Stimulated activated naive CD8-positive, alpha-beta T cell treated with anti-CD3 and anti-CD28 coated beads, Interleukin-15, Interleukin-2, amounts not matched to agents 100 ng/mL and 50 ng/mL, for 24 hours (primary cell): ENCODE measurements around the gene STH.

Source experiments
- H3K27ac Mint-ChIP-seq: one replicate; pipeline ENCODE4 v1.8.0; 2021; ENCODE audit warnings: mild to moderate bottlenecking, mixed read lengths
- H3K27me3 Mint-ChIP-seq: one replicate; pipeline ENCODE4 v1.8.0; 2021; ENCODE audit warnings: mixed read lengths
- H3K36me3 Mint-ChIP-seq: one replicate; pipeline ENCODE4 v1.8.0; 2021; ENCODE audit warnings: low read depth, mixed read lengths
- H3K4me1 Mint-ChIP-seq: one replicate; pipeline ENCODE4 v1.8.0; 2021; ENCODE audit warnings: low read depth, mixed read lengths
- H3K4me3 Mint-ChIP-seq: one replicate; pipeline ENCODE4 v1.8.0; 2021; ENCODE audit warnings: mild to moderate bottlenecking, mixed read lengths
- H3K9me3 Mint-ChIP-seq: one replicate; pipeline ENCODE4 v1.8.0; 2021; ENCODE audit warnings: mixed read lengths

The STH gene

GRCh38 chr17:45962221-45962972, 36.7 kb upstream of the STH start:
- no peak overlapping the region for H3K27ac Mint-ChIP-seq
- H3K27me3 Mint-ChIP-seq: peaks cover 11% of the 10 kb centered on the region
- H3K4me3 Mint-ChIP-seq: no peak overlapping the region
- H3K4me1 Mint-ChIP-seq: no peaks in the 10 kb centered on the region
- H3K36me3 Mint-ChIP-seq: no peaks in the 10 kb centered on the region
- H3K9me3 Mint-ChIP-seq: no peaks in the 10 kb centered on the region

GRCh38 chr17:45963283-45963682, 35.8 kb upstream of the STH start:
- H3K4me3 Mint-ChIP-seq: no peak overlapping the region

GRCh38 chr17:45963889-45964288, 35.2 kb upstream of the STH start:
- Mint-ChIP-seq H3K4me3 (no peak overlapping the region), H3K36me3 (no peaks in the 10 kb centered on the region), H3K27ac (no peak overlapping the region), H3K9me3 (no peaks in the 10 kb centered on the region), H3K27me3 (peaks cover 16% of the 10 kb centered on the region), H3K4me1 (no peaks in the 10 kb centered on the region)

More at GRCh38 chr17:45963283-45963682, 35.8 kb upstream of the STH start:
- Mint-ChIP-seq H3K27me3 (peaks cover 16% of the 10 kb centered on the region), H3K9me3 (no peaks in the 10 kb centered on the region), H3K4me1 (no peaks in the 10 kb centered on the region), H3K36me3 (no peaks in the 10 kb centered on the region), H3K27ac (no peak overlapping the region)

GRCh38 chr17:45964634-45965033, 34.4 kb upstream of the STH start:
- H3K27ac Mint-ChIP-seq: no peak overlapping the region
- no peak overlapping the region for H3K4me3 Mint-ChIP-seq
- no peaks in the 10 kb centered on the region for H3K4me1 Mint-ChIP-seq
- no peaks in the 10 kb centered on the region for H3K36me3 Mint-ChIP-seq
- H3K9me3 Mint-ChIP-seq: no peaks in the 10 kb centered on the region
- peaks cover 19% of the 10 kb centered on the region for H3K27me3 Mint-ChIP-seq

- Mint-ChIP-seq H3K27me3 (peaks cover 23% of the 10 kb centered on the region), H3K27ac (no peak overlapping the region), H3K4me3 (no peak overlapping the region), H3K4me1 (no peaks in the 10 kb centered on the region), H3K9me3 (no peaks in the 10 kb centered on the region), H3K36me3 (no peaks in the 10 kb centered on the region)
These were observed 33.2 kb upstream of the STH start for GRCh38 chr17:45965812-45966211.

GRCh38 chr17:45966606-45967280, 32.3 kb upstream of the STH start:
- Mint-ChIP-seq H3K9me3 (no peaks in the 10 kb centered on the region), H3K27ac (no peak overlapping the region), H3K4me1 (no peaks in the 10 kb centered on the region), H3K27me3 (peaks cover 23% of the 10 kb centered on the region), H3K36me3 (no peaks in the 10 kb centered on the region), H3K4me3 (no peak overlapping the region)

GRCh38 chr17:45967378-45967777, 31.7 kb upstream of the STH start:
- Mint-ChIP-seq H3K4me1 (no peaks in the 10 kb centered on the region), H3K27me3 (peaks cover 25% of the 10 kb centered on the region), H3K9me3 (peaks cover 1% of the 10 kb centered on the region), H3K27ac (no peak overlapping the region), H3K4me3 (no peak overlapping the region), H3K36me3 (no peaks in the 10 kb centered on the region)

GRCh38 chr17:45968732-45969131, 30.3 kb upstream of the STH start:
- H3K36me3 Mint-ChIP-seq: no peaks in the 10 kb centered on the region

DNA sequence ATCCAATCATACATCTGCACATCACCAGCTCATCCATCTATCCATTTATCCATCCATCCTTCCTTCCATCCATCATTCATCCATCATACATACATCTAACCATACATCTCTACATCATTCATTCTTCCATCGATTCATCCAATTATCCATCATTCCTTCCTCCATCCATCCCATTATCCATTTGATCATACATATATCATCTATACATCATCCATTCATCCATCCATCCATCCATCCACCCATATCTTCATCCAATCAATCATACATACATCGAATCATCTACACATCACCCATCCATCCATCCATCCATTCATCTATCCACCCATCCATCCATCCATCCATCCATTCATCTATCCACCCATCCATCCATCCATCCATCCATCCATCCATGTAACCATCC, 29.3 kb upstream of the STH start:
- peaks cover 28% of the 10 kb centered on the region for H3K27me3 Mint-ChIP-seq
- H3K4me1 Mint-ChIP-seq: no peaks in the 10 kb centered on the region
- H3K4me3 Mint-ChIP-seq: no peak overlapping the region
- H3K36me3 Mint-ChIP-seq: no peaks in the 10 kb centered on the region
- H3K27ac Mint-ChIP-seq: no peak overlapping the region
- peaks cover 3% of the 10 kb centered on the region for H3K9me3 Mint-ChIP-seq

More at GRCh38 chr17:45968732-45969131, 30.3 kb upstream of the STH start:
- no peaks in the 10 kb centered on the region for H3K4me1 Mint-ChIP-seq
- H3K9me3 Mint-ChIP-seq: peaks cover 3% of the 10 kb centered on the region
- no peak overlapping the region for H3K4me3 Mint-ChIP-seq
- no peak overlapping the region for H3K27ac Mint-ChIP-seq
- H3K27me3 Mint-ChIP-seq: peaks cover 28% of the 10 kb centered on the region

DNA sequence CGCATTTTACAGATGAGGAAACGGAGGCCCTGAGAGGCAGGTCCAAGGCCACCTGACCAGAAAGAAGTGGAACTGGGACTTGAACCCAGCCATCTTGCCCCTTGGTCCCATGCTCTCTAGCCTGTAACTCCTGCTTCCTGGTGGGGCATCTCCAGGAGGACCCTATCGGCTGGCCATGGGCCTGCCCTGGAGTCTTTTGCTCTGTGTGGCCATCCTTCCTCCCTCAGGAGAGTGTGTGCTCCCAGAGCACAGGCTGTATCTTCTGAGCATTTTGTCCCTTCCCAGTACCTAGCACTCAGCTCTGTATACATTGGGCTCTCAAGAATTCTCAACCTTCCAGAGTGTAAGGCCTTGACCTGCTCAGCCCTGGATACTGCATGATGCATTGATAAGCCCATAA, 28.4 kb upstream of the STH start:
- Mint-ChIP-seq H3K9me3 (peaks cover 3% of the 10 kb centered on the region), H3K27me3 (peaks cover 26% of the 10 kb centered on the region), H3K4me3 (no peak overlapping the region), H3K36me3 (no peaks in the 10 kb centered on the region), H3K4me1 (no peaks in the 10 kb centered on the region), H3K27ac (no peak overlapping the region)

- no peak overlapping the region for H3K4me3 Mint-ChIP-seq
- H3K27me3 Mint-ChIP-seq: peaks cover 22% of the 10 kb centered on the region
- H3K27ac Mint-ChIP-seq: no peak overlapping the region
- H3K9me3 Mint-ChIP-seq: peaks cover 3% of the 10 kb centered on the region
- H3K4me1 Mint-ChIP-seq: no peaks in the 10 kb centered on the region
- H3K36me3 Mint-ChIP-seq: no peaks in the 10 kb centered on the region
These were observed 27.3 kb upstream of the STH start for GRCh38 chr17:45971698-45972141.

- Mint-ChIP-seq H3K4me1 (no peaks in the 10 kb centered on the region), H3K9me3 (peaks cover 3% of the 10 kb centered on the region), H3K36me3 (no peaks in the 10 kb centered on the region), H3K4me3 (no peak overlapping the region), H3K27me3 (peaks cover 17% of the 10 kb centered on the region), H3K27ac (no peak overlapping the region)
These were observed 26.5 kb upstream of the STH start for GRCh38 chr17:45972531-45972930.

DNA sequence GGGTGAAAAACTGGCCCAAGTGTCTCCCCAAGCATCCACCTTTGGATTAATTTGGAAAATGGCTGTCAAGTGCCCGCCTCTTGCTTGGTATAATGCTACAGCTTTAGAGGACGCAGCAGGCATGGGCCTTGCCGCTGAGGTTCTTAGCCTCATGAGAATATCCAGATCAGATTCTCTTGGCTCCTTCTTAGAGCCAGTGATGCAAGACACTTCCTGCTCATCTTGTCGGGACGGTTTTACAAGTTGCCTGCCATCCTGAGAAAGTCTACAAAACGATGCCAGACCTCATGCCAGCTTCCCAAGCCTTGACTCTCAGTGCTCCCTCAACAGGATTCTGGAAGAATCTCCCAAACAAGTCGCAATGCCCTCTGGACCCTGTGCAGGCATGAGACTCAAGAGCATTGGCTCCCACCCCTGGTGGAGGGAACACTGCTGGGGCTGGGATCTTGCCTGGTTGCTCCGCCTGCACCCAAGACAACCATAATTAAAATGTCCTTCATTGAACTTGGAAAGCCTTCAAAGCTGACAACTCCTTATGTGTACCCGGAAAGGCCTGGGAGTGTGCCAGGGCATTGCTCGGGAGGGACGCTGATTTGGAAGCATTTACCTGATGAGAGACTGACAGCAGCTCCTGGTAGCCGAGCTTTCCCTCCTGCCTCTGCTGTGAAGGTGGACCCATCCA, 25.8 kb upstream of the STH start:
- Mint-ChIP-seq H3K4me3 (no peak overlapping the region), H3K9me3 (peaks cover 3% of the 10 kb centered on the region), H3K27ac (no peak overlapping the region), H3K4me1 (no peaks in the 10 kb centered on the region), H3K36me3 (no peaks in the 10 kb centered on the region), H3K27me3 (peaks cover 11% of the 10 kb centered on the region)

DNA sequence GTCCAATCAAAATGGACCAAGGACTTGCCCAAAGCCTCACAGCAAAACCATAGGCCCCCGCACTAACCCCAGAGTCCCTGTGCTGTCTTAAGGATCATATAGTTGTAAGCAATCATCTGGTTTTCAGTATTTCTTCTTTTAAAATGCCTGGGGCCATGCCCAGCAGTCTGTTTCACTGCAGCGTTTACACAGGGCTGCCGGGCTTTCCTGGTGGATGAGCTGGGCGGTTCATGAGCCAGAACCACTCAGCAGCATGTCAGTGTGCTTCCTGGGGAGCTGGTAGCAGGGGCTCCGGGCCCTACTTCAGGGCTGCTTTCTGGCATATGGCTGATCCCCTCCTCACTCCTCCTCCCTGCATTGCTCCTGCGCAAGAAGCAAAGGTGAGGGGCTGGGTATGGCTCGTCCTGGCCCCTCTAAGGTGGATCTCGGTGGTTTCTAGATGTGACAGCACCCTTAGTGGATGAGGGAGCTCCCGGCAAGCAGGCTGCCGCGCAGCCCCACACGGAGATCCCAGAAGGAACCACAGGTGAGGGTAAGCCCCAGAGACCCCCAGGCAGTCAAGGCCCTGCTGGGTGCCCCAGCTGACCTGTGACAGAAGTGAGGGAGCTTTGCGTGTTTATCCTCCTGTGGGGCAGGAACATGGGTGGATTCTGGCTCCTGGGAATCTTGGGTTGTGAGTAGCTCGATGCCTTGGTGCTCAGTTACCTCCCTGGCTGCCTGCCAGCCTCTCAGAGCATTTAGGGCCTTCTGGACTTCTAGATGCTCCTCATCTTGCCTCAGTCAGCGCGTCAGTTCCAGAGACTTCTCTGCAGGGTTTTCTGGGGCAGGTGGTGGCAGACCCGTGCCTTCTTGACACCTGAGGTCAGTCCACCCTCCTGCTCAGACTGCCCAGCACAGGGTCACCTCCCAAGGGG, 24.8 kb upstream of the STH start:
- Mint-ChIP-seq H3K36me3 (no peaks in the 10 kb centered on the region), H3K4me1 (no peaks in the 10 kb centered on the region), H3K4me3 (no peak overlapping the region), H3K9me3 (peaks cover 3% of the 10 kb centered on the region), H3K27me3 (peaks cover 11% of the 10 kb centered on the region), H3K27ac (no peak overlapping the region)
